ENCODE data around the gene TACR2. TPM values are rescaled to one million over a fixed set of nuclear protein-coding genes. Genes with fewer than 3 reads are reported as not detected.

TACR2 gene
- total RNA-seq, 6 experiments from 2014 or later: not detected

- peaks cover 14% of the 10 kb centered on the region for H3K36me3 Mint-ChIP-seq (ENCODE audit: low read depth)
Measured at GRCh38 chr10:69407621-69408301, 9.0 kb downstream of the TACR2 start.

GRCh38 chr10:69406816-69407580, 9.7 kb downstream of the TACR2 start:
- DNase-seq: no peak
- TF ChIP-seq CTCF (IDR thresholded peaks at IDR 0.05): no peak
- Mint-ChIP-seq H3K4me1 (ENCODE audit: low read depth) (peaks cover 50% of the 10 kb centered on the region), H3K27me3 (ENCODE audit: insufficient read depth) (peaks cover 9% of the 10 kb centered on the region), H3K36me3 (ENCODE audit: low read depth) (peaks cover 21% of the 10 kb centered on the region), H3K4me3 (no peak overlapping the region), H3K27ac (peak overlapping the region; percentile 34; the same call in 1 of the 2 replicates), H3K9me3 (no peaks in the 10 kb centered on the region)

More at GRCh38 chr10:69407621-69408301, 9.0 kb downstream of the TACR2 start:
- no peak for DNase-seq
- no peak overlapping the region for H3K27ac Mint-ChIP-seq
- H3K4me1 Mint-ChIP-seq (ENCODE audit: low read depth): peaks cover 46% of the 10 kb centered on the region
- H3K9me3 Mint-ChIP-seq: no peaks in the 10 kb centered on the region
- peaks cover 8% of the 10 kb centered on the region for H3K27me3 Mint-ChIP-seq (ENCODE audit: insufficient read depth)
- peak overlapping the region; percentile 78 for H3K4me3 Mint-ChIP-seq
- peak; percentile 52; the same call in 1 of the 2 replicates for TF ChIP-seq CTCF (IDR thresholded peaks at IDR 0.05)

GRCh38 chr10:69406302-69406811, 10.4 kb downstream of the TACR2 start:
- Mint-ChIP-seq H3K36me3 (ENCODE audit: low read depth) (peaks cover 24% of the 10 kb centered on the region), H3K4me3 (no peak overlapping the region), H3K4me1 (ENCODE audit: low read depth) (peaks cover 50% of the 10 kb centered on the region), H3K27me3 (ENCODE audit: insufficient read depth) (peaks cover 10% of the 10 kb centered on the region), H3K9me3 (no peaks in the 10 kb centered on the region), H3K27ac (peak overlapping the region; percentile 34; the same call in 1 of the 2 replicates)
- no peak for TF ChIP-seq CTCF (IDR thresholded peaks at IDR 0.05)
- DNase-seq: no peak

- H3K4me3 Mint-ChIP-seq: no peak overlapping the region
- H3K27me3 Mint-ChIP-seq (ENCODE audit: insufficient read depth): peaks cover 13% of the 10 kb centered on the region
- H3K36me3 Mint-ChIP-seq (ENCODE audit: low read depth): peaks cover 32% of the 10 kb centered on the region
- H3K27ac Mint-ChIP-seq: no peak overlapping the region; the same call in 1 of the 2 replicates
- no peak for TF ChIP-seq CTCF (IDR thresholded peaks at IDR 0.05)
- peaks cover 50% of the 10 kb centered on the region for H3K4me1 Mint-ChIP-seq (ENCODE audit: low read depth)
- no peaks in the 10 kb centered on the region for H3K9me3 Mint-ChIP-seq
- peak; percentile 23 for DNase-seq
Measured at GRCh38 chr10:69405221-69405620, 11.5 kb downstream of the TACR2 start.

- H3K9me3 Mint-ChIP-seq: no peaks in the 10 kb centered on the region
- peaks cover 32% of the 10 kb centered on the region for H3K36me3 Mint-ChIP-seq (ENCODE audit: low read depth)
- no peak overlapping the region for H3K4me3 Mint-ChIP-seq
- DNase-seq: no peak
- TF ChIP-seq CTCF (IDR thresholded peaks at IDR 0.05): no peak
- H3K27ac Mint-ChIP-seq: no peak overlapping the region
- H3K4me1 Mint-ChIP-seq (ENCODE audit: low read depth): peaks cover 50% of the 10 kb centered on the region
- peaks cover 13% of the 10 kb centered on the region for H3K27me3 Mint-ChIP-seq (ENCODE audit: insufficient read depth)
Measured at GRCh38 chr10:69404786-69405185, 11.9 kb downstream of the TACR2 start.
